GM18951 (cell line): ENCODE data around the gene PROX1.

Experiments
- POLR2A ChIP-seq: IDR thresholded peaks from 4 replicates; pipeline ENCODE4 v1.6.1; 2011; ENCODE audit warnings: mild to moderate bottlenecking; ENCODE audit not compliant: insufficient read length, insufficient read depth; ENCODE audit errors: extremely low read depth
- in situ Hi-C: fragments of 300-500 bp; cut with MboI; formaldehyde crosslinking; loops from one replicate; pipeline ENCODE4 v1.12.0; 2022; ENCODE audit warnings: low sequenced_read_pairs, mixed read lengths, inconsistent platforms; ENCODE audit not compliant: unreplicated experiment

PROX1 gene

DNA sequence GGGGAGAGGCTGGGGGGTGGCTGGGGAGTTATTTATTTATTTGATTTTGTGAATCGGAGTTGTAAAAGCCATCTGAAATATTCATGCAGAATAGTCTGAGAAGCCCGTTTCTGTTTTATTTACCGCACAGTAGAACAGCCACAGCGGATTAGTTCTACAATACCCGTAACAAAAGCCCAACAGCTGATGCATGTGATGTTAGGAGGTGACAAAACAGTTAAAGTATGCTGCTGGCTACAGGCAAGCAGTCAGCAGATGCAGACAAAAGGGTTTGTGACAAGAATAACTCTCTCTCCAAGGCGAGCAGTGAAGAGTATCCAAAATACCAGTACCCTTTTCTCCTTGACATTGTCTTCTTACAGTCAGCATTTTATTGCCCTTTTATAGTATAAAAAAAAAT, 42.0 kb downstream of the PROX1 start:
- in situ Hi-C loops, result no loop called here
- TF ChIP-seq POLR2A, result no peak

DNA sequence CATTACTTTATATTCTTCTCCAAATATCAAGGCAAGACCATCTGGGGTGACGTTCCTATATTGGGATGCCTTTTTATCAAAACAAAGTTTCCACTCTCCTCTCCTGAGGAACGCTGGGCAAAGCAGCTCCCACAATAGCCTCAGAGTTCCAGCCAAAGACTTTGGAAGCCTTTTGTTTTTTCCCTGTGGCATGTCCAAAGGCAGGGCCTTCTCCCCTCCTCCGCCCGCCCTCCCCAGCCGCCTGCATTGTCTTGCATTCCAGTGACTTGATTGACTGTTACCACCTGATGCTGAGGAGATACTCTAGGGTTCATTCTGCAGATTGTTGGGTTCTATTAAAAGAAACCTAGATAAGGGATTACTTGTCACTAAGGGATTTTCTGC, 43.5 kb downstream of the PROX1 start:
- in situ Hi-C loops, result no loop called here
- no peak for TF ChIP-seq POLR2A

DNA sequence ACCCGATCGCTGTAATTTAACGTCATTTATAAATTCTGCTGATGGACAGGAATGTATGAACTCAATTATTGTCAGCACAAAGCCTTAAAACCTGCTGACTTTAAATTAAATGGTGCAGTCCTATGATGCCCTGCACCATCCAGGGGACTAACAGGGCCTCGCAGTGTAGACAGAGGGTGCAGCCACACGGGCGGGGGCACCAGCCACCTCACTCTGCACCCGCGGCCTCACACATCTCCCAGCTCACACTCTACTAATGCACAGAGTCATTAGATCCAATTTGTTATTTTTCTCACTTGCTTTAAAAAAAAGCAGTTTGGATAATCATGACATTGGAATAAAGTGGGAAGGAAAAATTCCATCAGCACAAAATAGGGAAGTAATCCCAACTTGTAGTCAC, 49.7 kb downstream of the PROX1 start:
- in situ Hi-C loops, result no loop called here
- TF ChIP-seq POLR2A, result no peak

DNA sequence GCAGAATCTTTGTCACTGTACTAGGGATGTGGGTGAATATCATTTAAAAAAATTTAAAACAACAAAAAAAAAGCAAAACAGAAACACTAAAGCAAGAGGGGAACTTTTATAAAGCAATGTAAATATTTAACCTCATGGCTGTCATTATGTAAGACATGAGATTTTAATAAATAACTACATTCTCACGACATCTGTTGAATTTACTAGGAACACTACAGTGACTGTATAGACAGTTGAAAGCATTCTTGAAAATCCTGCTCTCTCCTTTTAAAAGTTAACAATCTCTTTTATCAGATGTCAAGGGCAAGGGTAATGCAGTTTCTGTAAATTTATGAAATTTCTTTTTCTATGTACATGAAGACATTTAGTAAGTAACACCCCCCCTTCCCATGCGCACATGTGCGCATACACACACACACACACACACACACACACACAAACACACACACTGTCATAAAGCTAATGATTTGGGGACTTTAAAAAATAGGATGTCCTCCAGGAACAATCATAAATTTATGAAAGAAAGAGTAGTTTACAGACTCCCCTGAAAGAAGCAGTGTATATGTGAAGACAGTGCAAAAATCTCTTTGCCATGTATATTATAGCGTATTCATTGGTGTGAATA, 51.7 kb downstream of the PROX1 start:
- in situ Hi-C loops, result no loop called here
- no peak for TF ChIP-seq POLR2A

DNA sequence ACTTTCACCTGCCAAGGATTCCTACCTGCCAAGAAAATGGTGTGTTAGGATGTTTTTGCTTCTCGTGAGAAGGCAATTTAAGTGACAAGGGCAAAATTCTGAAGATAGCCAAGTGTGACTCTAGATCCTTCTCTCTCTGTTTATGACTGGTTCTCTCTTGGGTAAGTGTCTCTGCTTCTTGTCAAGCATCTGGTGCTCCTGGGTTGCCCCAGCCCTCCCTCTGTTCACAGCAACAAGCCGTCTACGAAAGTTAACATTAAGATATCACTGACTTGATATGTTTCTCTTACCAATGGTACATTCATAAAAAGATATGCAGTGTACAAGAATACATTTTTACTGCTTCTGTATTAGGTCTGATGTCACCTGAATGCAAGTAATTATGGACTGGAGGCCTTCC, 55.4 kb downstream of the PROX1 start:
- in situ Hi-C loops, result no loop called here
- TF ChIP-seq POLR2A, result no peak

GRCh38 chr1:214044438-214045214, 56.9 kb downstream of the PROX1 start:
- TF ChIP-seq POLR2A, result no peak
- in situ Hi-C loops, result no loop called here

DNA sequence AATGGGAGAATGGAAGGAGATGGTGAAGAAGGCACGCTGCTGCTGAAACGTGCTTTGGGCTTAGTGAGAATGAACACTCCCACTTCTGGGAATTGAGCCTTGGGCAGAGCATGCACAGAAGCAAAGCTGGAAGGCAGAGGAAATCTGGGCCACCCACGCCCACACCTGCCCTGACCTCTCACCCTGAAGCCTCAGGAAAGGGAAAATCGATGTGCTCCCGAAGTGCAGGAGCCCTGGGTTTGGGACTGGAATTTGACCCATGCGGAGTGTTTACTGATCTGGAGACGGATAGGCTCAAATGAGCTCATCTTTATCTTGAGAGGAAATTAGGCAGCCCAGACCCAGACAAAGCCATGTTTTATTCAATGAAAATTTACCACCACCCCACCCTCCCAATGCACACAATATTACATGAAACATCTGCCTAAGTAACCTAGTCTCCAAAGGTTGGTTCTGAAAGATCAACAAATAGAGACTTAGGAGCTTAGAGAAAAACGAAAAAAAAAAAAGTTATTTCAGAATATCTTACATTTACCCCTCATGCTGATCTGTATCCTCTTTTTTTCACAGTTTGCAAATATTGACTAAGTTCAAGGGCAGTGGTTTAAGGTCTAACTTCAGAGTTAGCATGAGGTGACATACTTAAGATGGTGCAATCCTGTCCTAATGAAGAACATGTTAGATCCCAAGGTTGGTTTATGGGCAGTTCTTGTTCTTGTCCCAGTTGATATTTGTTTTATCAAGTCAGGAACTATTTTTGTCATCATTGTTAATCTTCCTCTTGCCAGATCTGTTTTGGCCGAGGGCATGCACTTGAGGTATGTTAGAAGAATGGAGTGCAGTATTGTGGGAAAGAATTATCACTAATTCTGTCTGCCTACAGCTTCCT, 63.0 kb downstream of the PROX1 start:
- TF ChIP-seq POLR2A, result no peak
- in situ Hi-C loops, result no loop called here

- no peak for TF ChIP-seq POLR2A
- in situ Hi-C loops, result no loop called here
Measured at GRCh38 chr1:214051786-214052185, 64.0 kb downstream of the PROX1 start.

DNA sequence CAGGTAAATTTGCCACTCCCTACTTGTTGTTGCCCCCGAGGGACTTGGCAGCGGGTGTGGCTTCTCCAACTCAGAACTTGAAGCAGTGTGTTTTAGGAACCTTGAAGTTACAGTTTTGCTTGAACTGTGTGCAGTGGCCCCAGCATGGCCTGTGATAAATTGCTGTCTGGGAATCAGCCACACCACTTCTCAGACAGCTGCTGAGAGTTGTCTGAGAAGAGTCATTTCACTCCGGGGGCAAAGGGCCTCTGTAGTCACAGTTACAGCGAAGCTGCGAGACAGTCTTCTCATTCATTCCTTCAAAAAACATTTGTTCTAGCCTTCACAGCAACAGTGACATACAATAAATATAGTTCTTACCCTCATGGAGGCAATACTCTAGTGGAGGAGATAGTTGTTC, 70.3 kb downstream of the PROX1 start:
- in situ Hi-C loops, result no loop called here
- no peak for TF ChIP-seq POLR2A

DNA sequence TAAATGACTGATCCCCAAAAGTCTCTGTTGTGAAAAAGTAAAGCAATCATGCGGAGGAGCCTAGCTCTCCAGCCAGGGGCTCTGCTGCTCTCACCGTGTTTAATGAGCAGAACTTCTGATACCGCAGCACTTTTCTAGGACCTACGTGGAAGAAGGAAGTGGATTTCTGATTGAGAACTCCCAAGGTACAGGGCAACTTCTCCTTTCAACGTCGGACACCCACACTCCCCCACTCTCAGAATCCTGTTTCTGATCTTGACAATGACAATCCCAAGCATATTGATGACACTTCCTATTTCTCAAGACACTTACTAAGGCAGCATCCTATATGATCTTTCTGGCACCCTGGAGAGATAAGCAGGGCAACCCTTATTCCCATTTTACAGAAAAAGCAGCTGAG, 78.4 kb downstream of the PROX1 start:
- in situ Hi-C loops, result no loop called here
- TF ChIP-seq POLR2A, result no peak

GRCh38 chr1:214066936-214067335, 79.2 kb downstream of the PROX1 start:
- no peak for TF ChIP-seq POLR2A
- in situ Hi-C loops, result no loop called here

- TF ChIP-seq POLR2A, result no peak
- in situ Hi-C loops, result no loop called here
Measured at GRCh38 chr1:214067397-214067796, 79.6 kb downstream of the PROX1 start.

GRCh38 chr1:214067853-214068703, 80.3 kb downstream of the PROX1 start:
- in situ Hi-C loops, result no loop called here
- TF ChIP-seq POLR2A, result no peak

- TF ChIP-seq POLR2A, result no peak
- in situ Hi-C loops, result no loop called here
Measured at GRCh38 chr1:214068979-214069378, 81.2 kb downstream of the PROX1 start.
